ENCODE measurements around the gene CCDC88B. TPM values are rescaled to one million over a fixed set of nuclear protein-coding genes. Genes with fewer than 3 reads are reported as not detected.
A peak's percentile ranks its signal among the peaks of the same experiment; 100 is the strongest.

Gene CCDC88B
- total RNA-seq, 1 experiment from 2014 or later = 14.7 TPM

DNA sequence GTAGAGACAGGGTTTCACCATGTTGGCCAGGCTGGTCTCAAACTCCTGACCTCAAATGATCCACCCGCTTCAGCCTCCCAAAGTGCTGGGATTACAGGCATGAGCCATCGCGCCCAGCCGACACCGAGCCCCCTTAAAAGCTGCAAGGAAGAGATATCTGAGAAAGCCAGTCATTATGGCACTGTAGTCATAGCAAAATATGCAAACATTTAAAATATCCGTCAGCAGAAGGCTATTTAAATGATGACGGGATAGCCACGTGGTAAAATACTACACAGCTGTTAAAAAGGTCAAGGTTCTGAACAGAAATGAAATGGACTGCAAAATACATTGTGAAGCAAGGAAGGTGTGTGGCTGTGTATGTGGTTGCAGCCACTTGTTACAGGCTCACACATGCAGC, 6.4 kb upstream of the CCDC88B start:
- TF ChIP-seq, protein P1, sequence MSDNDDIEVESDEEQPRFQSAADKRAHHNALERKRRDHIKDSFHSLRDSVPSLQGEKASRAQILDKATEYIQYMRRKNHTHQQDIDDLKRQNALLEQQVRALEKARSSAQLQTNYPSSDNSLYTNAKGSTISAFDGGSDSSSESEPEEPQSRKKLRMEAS (IDR thresholded peaks at IDR 0.05) = no peak
- no TSS peak for BruUV-seq (replicated peaks)
- DNase-seq (ENCODE audit: low read depth, low spot score) = no peak
- Histone ChIP-seq H3K36me3 (ENCODE audit: control insufficient read depth in 1 of 2, insufficient read depth in 2 of 2, low read length in 2 of 2) (no peaks in the 10 kb centered on the region), H3K27ac (ENCODE audit: low read depth, low read length) (no peak overlapping the region), H3K4me2 (ENCODE audit: low read length) (no peak overlapping the region), H3K4me3 (replicated peaks in 1 of 2; ENCODE audit: low read depth in 1 of 2, low read length in 2 of 2) (no peak overlapping the region), H4K20me1 (ENCODE audit: insufficient read depth) (no peaks in the 10 kb centered on the region), H3K4me1 (ENCODE audit: control insufficient read depth in 1 of 2, insufficient read depth in 2 of 2, low read length in 2 of 2) (peaks cover 29 to 53% of the 10 kb centered on the region in 2 experiments), H3K27me3 (ENCODE audit: insufficient read depth, low read length) (no peaks in the 10 kb centered on the region), H3K9me3 (ENCODE audit: control insufficient read depth in 1 of 2, insufficient read depth in 1 of 2, low read depth in 1 of 2, low read length in 2 of 2) (no peaks in the 10 kb centered on the region), H2AFZ (ENCODE audit: low read depth, low read length, poor library complexity, severe bottlenecking) (no peak overlapping the region), H3K9me2 (ENCODE audit: insufficient read depth) (no peaks in the 10 kb centered on the region), H3K9ac (ENCODE audit: low read length) (no peak overlapping the region), H3K79me2 (ENCODE audit: insufficient read depth, low read length) (no peaks in the 10 kb centered on the region)
- intact Hi-C loops (cut with micrococcal nuclease) = no loop called here
- POLR2A ChIA-PET = interaction anchor here (2.6 to 5.9 kb wide), 2 partner anchors 9 to 16 kb away, joined by 8 to 77 read pairs; partner anchors contain the start of genes PRDX5 and TRMT112
- no peak for ATAC-seq
- RAD21 ChIA-PET (ENCODE audit: low non-redundant PET in 1 of 2, low total read pairs in 2 of 2, uncharacterized antibody in 2 of 2, unreplicated experiment in 2 of 2) = interaction anchor here in 1 of 2 experiments (1.1 kb wide), 1 partner anchor 16 kb away, joined by 3 read pairs; the partner anchor contains the start of gene PRDX5
- CTCF ChIA-PET = interaction anchor here (0.8 to 3.9 kb wide), 5 partner anchors 9 to 29 kb away, joined by 5 to 46 read pairs (median 16); partner anchors contain the start of genes ESRRA, PRDX5 and TRMT112

DNA sequence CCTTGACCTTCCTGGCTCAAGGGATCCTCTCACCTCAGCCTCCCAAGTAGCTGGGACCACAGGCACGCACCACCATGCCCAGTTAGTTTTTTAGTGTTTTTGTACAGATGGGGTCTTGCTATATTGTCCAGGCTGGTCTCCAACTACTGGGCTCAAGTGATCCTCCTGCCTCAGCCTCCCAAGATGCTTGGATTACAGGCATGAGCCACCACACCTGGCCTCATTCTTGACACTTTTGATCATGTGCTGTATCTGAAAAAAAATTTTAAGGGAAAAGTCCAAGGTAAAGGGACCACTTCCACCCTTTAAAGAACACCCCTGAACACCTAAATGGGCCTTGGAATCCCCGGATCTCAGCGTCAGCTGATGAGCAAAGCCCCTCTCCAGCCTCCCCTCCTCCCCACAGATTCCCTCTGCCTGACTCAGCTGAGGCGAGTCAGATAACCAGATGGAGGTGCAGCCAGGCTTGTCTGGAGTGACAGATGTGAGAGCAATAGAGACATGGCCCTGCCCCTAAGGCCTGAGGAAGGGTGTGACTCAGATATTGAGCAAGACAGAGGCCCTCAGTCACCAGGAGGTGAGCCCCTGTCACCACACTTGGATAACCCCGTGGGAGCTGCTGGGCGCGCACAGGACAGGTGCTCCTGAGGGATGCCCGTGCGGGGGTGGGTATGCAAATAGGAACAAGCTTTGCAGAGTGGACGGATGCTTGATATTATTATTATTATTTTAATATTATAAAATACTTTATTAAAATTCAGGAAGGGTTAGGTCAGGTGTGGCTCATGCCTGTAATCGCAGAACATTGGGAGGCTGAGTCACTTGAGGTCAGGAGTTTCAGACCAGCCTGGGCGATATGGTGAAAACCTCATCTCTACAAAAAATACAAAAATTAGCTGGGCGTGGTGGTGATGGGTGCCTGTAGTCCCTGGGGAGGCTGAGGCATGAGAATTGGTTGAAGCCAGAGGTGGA, 5.0 kb upstream of the CCDC88B start:
- Histone ChIP-seq H3K9me3 (ENCODE audit: control insufficient read depth in 1 of 2, insufficient read depth in 1 of 2, low read depth in 1 of 2, low read length in 2 of 2) (no peaks in the 10 kb centered on the region), H3K27ac (ENCODE audit: low read depth, low read length) (peak overlapping the region; percentile 15), H3K4me3 (replicated peaks in 1 of 2; ENCODE audit: low read depth in 1 of 2, low read length in 2 of 2) (no peak overlapping the region), H3K9ac (ENCODE audit: low read length) (peak overlapping the region; percentile 14; the same call in 1 of the 2 replicates), H3K36me3 (ENCODE audit: control insufficient read depth in 1 of 2, insufficient read depth in 2 of 2, low read length in 2 of 2) (no peaks in the 10 kb centered on the region), H3K9me2 (ENCODE audit: insufficient read depth) (no peaks in the 10 kb centered on the region), H2AFZ (ENCODE audit: low read depth, low read length, poor library complexity, severe bottlenecking) (no peak overlapping the region), H3K27me3 (ENCODE audit: insufficient read depth, low read length) (no peaks in the 10 kb centered on the region), H3K4me2 (ENCODE audit: low read length) (peak overlapping the region; percentile 67), H4K20me1 (ENCODE audit: insufficient read depth) (no peaks in the 10 kb centered on the region), H3K79me2 (ENCODE audit: insufficient read depth, low read length) (no peaks in the 10 kb centered on the region), H3K4me1 (ENCODE audit: control insufficient read depth in 1 of 2, insufficient read depth in 2 of 2, low read length in 2 of 2) (peaks cover 29 to 46% of the 10 kb centered on the region in 2 experiments)
- DNase-seq (ENCODE audit: low read depth, low spot score) = peak; percentile 96
- ChIA-PET POLR2A (interaction anchor here (0.9 to 5.9 kb wide), 2 partner anchors 18 to 22 kb away, joined by 3 to 77 read pairs; partner anchors contain the start of genes PRDX5 and TRMT112), RAD21 (ENCODE audit: low non-redundant PET in 1 of 2, low total read pairs in 2 of 2, uncharacterized antibody in 2 of 2, unreplicated experiment in 2 of 2) (interaction anchor here (0.8 to 1.6 kb wide), 3 partner anchors 17 to 31 kb away, joined by 3 to 4 read pairs (median 3); partner anchors contain the start of gene PRDX5 (in 1 of the 2)), CTCF (interaction anchor here (0.9 to 2.2 kb wide), 4 partner anchors 12 to 31 kb away, joined by 5 to 20 read pairs (median 7); partner anchors contain the start of genes PRDX5 and TRMT112)
- BruUV-seq (replicated peaks) = no TSS peak
- peak; percentile 88 for ATAC-seq
- TF ChIP-seq POLR2AphosphoS5 (IDR thresholded peaks at IDR 0.05; ENCODE audit: low read depth, low read length) (peak; percentile 72; the same call in 1 of the 2 replicates), TCF7L2 (IDR thresholded peaks at IDR 0.05; ENCODE audit: borderline replicate concordance, extremely low read depth, insufficient read depth, insufficient read length) (peak; percentile 61), FOSL1 (IDR thresholded peaks at IDR 0.05; ENCODE audit: low read depth) (no peak), YY1 (IDR thresholded peaks at IDR 0.05; ENCODE audit: extremely low read depth, insufficient replicate concordance, low read depth, low read length) (peak; percentile 54)
- TF ChIP-seq, protein P2, sequence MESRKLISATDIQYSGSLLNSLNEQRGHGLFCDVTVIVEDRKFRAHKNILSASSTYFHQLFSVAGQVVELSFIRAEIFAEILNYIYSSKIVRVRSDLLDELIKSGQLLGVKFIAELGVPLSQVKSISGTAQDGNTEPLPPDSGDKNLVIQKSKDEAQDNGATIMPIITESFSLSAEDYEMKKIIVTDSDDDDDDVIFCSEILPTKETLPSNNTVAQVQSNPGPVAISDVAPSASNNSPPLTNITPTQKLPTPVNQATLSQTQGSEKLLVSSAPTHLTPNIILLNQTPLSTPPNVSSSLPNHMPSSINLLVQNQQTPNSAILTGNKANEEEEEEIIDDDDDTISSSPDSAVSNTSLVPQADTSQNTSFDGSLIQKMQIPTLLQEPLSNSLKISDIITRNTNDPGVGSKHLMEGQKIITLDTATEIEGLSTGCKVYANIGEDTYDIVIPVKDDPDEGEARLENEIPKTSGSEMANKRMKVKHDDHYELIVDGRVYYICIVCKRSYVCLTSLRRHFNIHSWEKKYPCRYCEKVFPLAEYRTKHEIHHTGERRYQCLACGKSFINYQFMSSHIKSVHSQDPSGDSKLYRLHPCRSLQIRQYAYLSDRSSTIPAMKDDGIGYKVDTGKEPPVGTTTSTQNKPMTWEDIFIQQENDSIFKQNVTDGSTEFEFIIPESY (IDR thresholded peaks at IDR 0.05; ENCODE audit: extremely low read depth, insufficient replicate concordance, low read length) = peak; percentile 78
- intact Hi-C loops (cut with micrococcal nuclease) = no loop called here

Measured in HCT116 (cell line).